HepG2 (cell line): Measurements from ENCODE around the gene HCFC2. TPM values are rescaled to one million over a fixed set of nuclear protein-coding genes. Genes with fewer than 3 reads are reported as not detected.

ENCODE experiments used
- CEBPB ChIP-seq: IDR thresholded peaks from 2 replicates; pipeline ENCODE4 v1.6.1; 2011; ENCODE audit warnings: low read depth, low read length, improper control_type of control experiment, borderline replicate concordance
- KLF9 ChIP-seq: IDR thresholded peaks from 2 replicates; pipeline ENCODE4 v1.6.1; 2016; ENCODE audit warnings: low read depth
- PHF20 ChIP-seq: sonication (generic); formaldehyde crosslinking; IDR thresholded peaks from 2 replicates; pipeline ENCODE4 v1.5.0; 2020; ENCODE audit warnings: mild to moderate bottlenecking, missing genetic modification reagents
- POLR2AphosphoS5 ChIP-seq: IDR thresholded peaks from 2 replicates; pipeline ENCODE4 v1.6.1; 2012; ENCODE audit warnings: low read depth, low read length
- SALL1 ChIP-seq: sonication (generic); formaldehyde crosslinking; IDR thresholded peaks from 2 replicates; pipeline ENCODE4 v1.8.0; 2022; ENCODE audit warnings: mild to moderate bottlenecking, missing genetic modification reagents
- ZKSCAN1 ChIP-seq: fragments of 150-350 bp; IDR thresholded peaks from 2 replicates; pipeline ENCODE4 v1.6.1; 2014; ENCODE audit warnings: low read length
- ZNF264 ChIP-seq: sonication (generic); formaldehyde crosslinking; IDR thresholded peaks from 2 replicates; pipeline ENCODE4 v1.4.0; 2020; ENCODE audit warnings: missing genetic modification reagents
- polyA plus RNA-seq, 8 experiments: library from polyadenylated mRNA; depleted of rRNA in 3 of 8; stranded (reverse) in 7 of 8; unstranded in 1 of 8; fragments of >200 nt; fragmentation: Illumina TruSeq in 4 of 8; extraction: Trizol in 4 of 8; gene quantifications; 2 replicates each; pipeline versions ENCODE4 v1.2.1 to v1.2.3, GENCODE V29; 2011 to 2016; ENCODE audit warnings: low read depth in 4 of 8, missing spikeins in 1 of 8, mixed read lengths in 1 of 8; ENCODE audit not compliant: insufficient read depth in 1 of 8
- total RNA-seq, 5 experiments: library from RNA; depleted of rRNA; stranded (reverse); fragments of >200 nt; fragmentation: Illumina TruSeq; extraction: Trizol; gene quantifications; 2 replicates each; pipeline ENCODE4 v1.2.3, GENCODE V29; 2016; ENCODE audit warnings: low read depth in 1 of 5
- TF ChIP-seq, protein P1 (sequence below): sonication (generic); formaldehyde crosslinking; IDR thresholded peaks from 2 replicates; pipeline ENCODE4 v1.4.0; 2020; ENCODE audit warnings: missing genetic modification reagents
- TF ChIP-seq, protein P2 (sequence below): sonication (generic); formaldehyde crosslinking; IDR thresholded peaks from 2 replicates; pipeline ENCODE4 v1.4.0; 2020; ENCODE audit warnings: missing genetic modification reagents, borderline replicate concordance
- TF ChIP-seq, protein P3 (sequence below): sonication (generic); formaldehyde crosslinking; conservative IDR thresholded peaks from 2 replicates; pipeline ENCODE4 v1.8.1; 2023; ENCODE audit warnings: missing genetic modification reagents

Gene HCFC2
- total and polyA plus RNA-seq, 2 of the 13 experiments (the other 11 are each of a cell fraction or from before 2014, with no cell fraction given): 3.7 to 4.9 TPM

DNA sequence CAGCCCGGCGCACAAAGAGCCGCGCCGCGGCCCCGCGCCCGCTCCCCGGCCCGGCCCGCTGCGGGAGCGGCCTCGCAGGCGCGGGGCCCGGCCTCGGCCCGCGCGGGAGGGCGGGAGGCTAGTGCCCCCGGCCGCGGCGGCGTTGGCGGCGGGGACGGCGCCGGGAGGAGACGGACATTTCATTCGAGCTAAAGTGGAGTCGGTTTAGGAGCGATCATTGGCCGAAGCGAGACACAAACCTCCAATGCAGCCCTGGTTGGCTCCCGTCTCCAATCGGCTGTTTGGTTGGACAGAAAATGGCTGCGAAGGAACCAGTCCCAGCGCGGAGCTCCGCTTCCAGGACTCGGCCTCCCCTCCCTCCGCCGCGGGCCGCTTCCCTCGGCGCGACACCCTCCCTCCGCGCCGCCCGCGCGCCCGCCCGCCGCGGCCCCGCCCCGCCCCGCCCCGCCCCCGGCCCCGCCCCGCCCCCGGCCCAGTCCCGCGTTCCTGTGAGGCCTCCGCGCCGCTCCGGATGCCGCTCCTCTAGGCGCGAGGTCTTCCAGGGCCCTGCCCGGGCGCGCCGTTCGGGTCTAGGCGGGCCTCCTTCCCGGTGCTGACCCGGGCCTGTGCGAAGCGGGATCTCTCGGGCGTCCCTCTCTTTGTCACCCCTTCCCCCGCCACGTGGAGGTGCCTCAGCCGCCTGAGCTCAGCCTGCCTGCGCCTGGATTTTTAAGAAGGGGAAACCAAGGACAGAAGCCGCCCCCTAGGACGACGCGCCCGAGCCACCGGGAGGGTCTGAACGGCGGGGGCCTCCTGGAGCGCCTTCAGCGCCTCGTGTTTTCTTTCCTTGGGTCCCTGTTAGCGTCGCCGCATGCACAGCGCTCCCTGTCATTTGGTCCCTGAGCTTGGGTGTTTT, 73.8 kb downstream of the HCFC2 start, which contains the start of gene NFYB (continued):
- peak; percentile 73; the same call in 1 of the 2 replicates for TF ChIP-seq ZNF264 (CRISPR knock-in tag)
- no peak for TF ChIP-seq KLF9 (CRISPR knock-in tag)
- TF ChIP-seq, protein P1, sequence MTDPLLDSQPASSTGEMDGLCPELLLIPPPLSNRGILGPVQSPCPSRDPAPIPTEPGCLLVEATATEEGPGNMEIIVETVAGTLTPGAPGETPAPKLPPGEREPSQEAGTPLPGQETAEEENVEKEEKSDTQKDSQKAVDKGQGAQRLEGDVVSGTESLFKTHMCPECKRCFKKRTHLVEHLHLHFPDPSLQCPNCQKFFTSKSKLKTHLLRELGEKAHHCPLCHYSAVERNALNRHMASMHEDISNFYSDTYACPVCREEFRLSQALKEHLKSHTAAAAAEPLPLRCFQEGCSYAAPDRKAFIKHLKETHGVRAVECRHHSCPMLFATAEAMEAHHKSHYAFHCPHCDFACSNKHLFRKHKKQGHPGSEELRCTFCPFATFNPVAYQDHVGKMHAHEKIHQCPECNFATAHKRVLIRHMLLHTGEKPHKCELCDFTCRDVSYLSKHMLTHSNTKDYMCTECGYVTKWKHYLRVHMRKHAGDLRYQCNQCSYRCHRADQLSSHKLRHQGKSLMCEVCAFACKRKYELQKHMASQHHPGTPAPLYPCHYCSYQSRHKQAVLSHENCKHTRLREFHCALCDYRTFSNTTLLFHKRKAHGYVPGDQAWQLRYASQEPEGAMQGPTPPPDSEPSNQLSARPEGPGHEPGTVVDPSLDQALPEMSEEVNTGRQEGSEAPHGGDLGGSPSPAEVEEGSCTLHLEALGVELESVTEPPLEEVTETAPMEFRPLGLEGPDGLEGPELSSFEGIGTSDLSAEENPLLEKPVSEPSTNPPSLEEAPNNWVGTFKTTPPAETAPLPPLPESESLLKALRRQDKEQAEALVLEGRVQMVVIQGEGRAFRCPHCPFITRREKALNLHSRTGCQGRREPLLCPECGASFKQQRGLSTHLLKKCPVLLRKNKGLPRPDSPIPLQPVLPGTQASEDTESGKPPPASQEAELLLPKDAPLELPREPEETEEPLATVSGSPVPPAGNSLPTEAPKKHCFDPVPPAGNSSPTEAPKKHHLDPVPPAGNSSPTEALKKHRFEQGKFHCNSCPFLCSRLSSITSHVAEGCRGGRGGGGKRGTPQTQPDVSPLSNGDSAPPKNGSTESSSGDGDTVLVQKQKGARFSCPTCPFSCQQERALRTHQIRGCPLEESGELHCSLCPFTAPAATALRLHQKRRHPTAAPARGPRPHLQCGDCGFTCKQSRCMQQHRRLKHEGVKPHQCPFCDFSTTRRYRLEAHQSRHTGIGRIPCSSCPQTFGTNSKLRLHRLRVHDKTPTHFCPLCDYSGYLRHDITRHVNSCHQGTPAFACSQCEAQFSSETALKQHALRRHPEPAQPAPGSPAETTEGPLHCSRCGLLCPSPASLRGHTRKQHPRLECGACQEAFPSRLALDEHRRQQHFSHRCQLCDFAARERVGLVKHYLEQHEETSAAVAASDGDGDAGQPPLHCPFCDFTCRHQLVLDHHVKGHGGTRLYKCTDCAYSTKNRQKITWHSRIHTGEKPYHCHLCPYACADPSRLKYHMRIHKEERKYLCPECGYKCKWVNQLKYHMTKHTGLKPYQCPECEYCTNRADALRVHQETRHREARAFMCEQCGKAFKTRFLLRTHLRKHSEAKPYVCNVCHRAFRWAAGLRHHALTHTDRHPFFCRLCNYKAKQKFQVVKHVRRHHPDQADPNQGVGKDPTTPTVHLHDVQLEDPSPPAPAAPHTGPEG: no peak
- peak; percentile 46; the same call in 1 of the 2 replicates for TF ChIP-seq PHF20 (CRISPR knock-in tag)
- TF ChIP-seq, protein P2, sequence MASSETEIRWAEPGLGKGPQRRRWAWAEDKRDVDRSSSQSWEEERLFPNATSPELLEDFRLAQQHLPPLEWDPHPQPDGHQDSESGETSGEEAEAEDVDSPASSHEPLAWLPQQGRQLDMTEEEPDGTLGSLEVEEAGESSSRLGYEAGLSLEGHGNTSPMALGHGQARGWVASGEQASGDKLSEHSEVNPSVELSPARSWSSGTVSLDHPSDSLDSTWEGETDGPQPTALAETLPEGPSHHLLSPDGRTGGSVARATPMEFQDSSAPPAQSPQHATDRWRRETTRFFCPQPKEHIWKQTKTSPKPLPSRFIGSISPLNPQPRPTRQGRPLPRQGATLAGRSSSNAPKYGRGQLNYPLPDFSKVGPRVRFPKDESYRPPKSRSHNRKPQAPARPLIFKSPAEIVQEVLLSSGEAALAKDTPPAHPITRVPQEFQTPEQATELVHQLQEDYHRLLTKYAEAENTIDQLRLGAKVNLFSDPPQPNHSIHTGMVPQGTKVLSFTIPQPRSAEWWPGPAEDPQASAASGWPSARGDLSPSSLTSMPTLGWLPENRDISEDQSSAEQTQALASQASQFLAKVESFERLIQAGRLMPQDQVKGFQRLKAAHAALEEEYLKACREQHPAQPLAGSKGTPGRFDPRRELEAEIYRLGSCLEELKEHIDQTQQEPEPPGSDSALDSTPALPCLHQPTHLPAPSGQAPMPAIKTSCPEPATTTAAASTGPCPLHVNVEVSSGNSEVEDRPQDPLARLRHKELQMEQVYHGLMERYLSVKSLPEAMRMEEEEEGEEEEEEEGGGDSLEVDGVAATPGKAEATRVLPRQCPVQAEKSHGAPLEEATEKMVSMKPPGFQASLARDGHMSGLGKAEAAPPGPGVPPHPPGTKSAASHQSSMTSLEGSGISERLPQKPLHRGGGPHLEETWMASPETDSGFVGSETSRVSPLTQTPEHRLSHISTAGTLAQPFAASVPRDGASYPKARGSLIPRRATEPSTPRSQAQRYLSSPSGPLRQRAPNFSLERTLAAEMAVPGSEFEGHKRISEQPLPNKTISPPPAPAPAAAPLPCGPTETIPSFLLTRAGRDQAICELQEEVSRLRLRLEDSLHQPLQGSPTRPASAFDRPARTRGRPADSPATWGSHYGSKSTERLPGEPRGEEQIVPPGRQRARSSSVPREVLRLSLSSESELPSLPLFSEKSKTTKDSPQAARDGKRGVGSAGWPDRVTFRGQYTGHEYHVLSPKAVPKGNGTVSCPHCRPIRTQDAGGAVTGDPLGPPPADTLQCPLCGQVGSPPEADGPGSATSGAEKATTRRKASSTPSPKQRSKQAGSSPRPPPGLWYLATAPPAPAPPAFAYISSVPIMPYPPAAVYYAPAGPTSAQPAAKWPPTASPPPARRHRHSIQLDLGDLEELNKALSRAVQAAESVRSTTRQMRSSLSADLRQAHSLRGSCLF (CRISPR knock-in tag): no peak
- TF ChIP-seq ZKSCAN1: no peak
- TF ChIP-seq, protein P3, sequence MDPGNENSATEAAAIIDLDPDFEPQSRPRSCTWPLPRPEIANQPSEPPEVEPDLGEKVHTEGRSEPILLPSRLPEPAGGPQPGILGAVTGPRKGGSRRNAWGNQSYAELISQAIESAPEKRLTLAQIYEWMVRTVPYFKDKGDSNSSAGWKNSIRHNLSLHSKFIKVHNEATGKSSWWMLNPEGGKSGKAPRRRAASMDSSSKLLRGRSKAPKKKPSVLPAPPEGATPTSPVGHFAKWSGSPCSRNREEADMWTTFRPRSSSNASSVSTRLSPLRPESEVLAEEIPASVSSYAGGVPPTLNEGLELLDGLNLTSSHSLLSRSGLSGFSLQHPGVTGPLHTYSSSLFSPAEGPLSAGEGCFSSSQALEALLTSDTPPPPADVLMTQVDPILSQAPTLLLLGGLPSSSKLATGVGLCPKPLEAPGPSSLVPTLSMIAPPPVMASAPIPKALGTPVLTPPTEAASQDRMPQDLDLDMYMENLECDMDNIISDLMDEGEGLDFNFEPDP (CRISPR knock-in tag): no peak
- peak; percentile 76 for TF ChIP-seq POLR2AphosphoS5
- TF ChIP-seq SALL1 (CRISPR knock-in tag): peak; percentile 76
- TF ChIP-seq CEBPB: no peak
